ENCODE data around the gene PTBP3.

The PTBP3 gene

DNA sequence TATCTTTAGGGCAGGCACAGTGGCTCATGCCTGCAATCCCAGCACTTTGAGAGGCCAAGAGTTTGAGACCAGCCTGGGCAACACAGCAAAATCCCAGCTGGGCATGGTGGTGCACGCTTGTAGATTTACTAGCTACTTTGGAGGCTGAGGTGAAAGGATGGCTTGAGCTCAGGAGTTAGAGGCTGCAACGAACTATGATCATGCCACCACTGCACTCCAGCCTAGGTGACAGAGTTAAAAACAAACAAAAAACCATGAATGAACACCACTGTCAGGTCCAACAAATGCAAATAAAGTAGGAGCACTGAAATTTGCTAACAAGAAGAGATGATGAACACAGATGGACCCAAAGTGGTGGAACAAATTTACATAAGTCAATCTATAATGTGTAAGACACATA, 4.9 kb downstream of the PTBP3 start:
- H3K4me2 ChIP-seq (ENCODE audit: low read depth, low read length) = no peak overlapping the region
- no peak overlapping the region for H3K4me3 ChIP-seq (ENCODE audit: low read length)
- peaks cover 92% of the 10 kb centered on the region for H3K79me2 ChIP-seq (ENCODE audit: low read length)
- no peaks in the 10 kb centered on the region for H4K20me1 ChIP-seq (ENCODE audit: insufficient read depth, low read length)
- H3K36me3 ChIP-seq (replicated peaks; ENCODE audit: insufficient read depth, low read length) = no peaks in the 10 kb centered on the region
- H3K9me3 ChIP-seq (replicated peaks; ENCODE audit: insufficient read depth, low read length) = no peaks in the 10 kb centered on the region
- DNase-seq = no peak
- no peaks in the 10 kb centered on the region for H3K9me2 ChIP-seq (replicated peaks; ENCODE audit: insufficient read depth, low read length)
- H3K27ac ChIP-seq (ENCODE audit: low read length) = no peak overlapping the region
- no peaks in the 10 kb centered on the region for H3K27me3 ChIP-seq (replicated peaks; ENCODE audit: insufficient read depth, low read length)
- H3K4me1 ChIP-seq (ENCODE audit: low read length) = peaks cover 9% of the 10 kb centered on the region
- no peak for TF ChIP-seq EZH2 (optimal IDR thresholded peaks at IDR 0.05; ENCODE audit: low read depth, low read length)
- TF ChIP-seq, protein P1, sequence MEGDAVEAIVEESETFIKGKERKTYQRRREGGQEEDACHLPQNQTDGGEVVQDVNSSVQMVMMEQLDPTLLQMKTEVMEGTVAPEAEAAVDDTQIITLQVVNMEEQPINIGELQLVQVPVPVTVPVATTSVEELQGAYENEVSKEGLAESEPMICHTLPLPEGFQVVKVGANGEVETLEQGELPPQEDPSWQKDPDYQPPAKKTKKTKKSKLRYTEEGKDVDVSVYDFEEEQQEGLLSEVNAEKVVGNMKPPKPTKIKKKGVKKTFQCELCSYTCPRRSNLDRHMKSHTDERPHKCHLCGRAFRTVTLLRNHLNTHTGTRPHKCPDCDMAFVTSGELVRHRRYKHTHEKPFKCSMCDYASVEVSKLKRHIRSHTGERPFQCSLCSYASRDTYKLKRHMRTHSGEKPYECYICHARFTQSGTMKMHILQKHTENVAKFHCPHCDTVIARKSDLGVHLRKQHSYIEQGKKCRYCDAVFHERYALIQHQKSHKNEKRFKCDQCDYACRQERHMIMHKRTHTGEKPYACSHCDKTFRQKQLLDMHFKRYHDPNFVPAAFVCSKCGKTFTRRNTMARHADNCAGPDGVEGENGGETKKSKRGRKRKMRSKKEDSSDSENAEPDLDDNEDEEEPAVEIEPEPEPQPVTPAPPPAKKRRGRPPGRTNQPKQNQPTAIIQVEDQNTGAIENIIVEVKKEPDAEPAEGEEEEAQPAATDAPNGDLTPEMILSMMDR (IDR thresholded peaks at IDR 0.05; ENCODE audit: low read length) = no peak
- TF ChIP-seq EZH2phosphoT487 (IDR thresholded peaks at IDR 0.05; ENCODE audit: low read length) = no peak
- H2AFZ ChIP-seq (ENCODE audit: low read length) = no peak overlapping the region
- H3F3A ChIP-seq (ENCODE audit: insufficient read depth, low read length) = peaks cover 9% of the 10 kb centered on the region
- no peak overlapping the region for H3K9ac ChIP-seq (ENCODE audit: low read length)

DNA sequence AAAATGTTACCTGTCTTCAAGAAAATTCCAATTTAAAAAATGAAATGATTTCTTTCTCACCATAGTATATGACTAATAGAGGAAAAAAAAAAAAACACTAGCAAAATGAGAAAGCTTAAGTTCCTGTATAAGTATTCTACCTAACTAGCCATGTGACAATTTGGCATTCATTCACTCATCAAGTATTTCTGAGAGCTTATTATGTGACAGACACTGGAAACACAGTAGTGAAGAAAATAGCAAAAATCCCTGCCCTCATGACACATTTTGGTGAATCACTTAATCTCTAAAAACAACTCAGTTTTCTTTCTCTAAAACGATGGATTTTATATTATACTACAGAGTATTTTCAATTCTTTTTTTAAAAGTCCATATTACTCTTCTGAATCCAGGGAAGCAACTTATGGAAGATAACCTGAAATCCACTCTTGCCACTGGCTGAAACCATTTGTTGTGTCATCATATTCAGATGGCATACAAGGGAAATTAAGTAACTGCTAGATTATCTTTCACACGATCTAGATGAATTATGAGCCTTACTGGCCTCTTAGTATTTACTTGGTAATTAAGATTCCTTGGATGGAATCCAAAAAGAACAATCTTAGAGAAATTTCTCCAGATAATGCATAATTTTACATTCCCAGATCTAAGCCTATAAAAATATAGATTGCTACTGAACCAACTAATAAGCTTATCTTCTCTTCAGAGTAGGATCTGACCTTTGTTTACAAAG, 5.5 kb downstream of the PTBP3 start:
- Histone ChIP-seq H4K20me1 (ENCODE audit: insufficient read depth, low read length) (no peaks in the 10 kb centered on the region), H3K4me2 (ENCODE audit: low read depth, low read length) (no peak overlapping the region), H3K4me1 (ENCODE audit: low read length) (peaks cover 9% of the 10 kb centered on the region), H3K4me3 (ENCODE audit: low read length) (no peak overlapping the region), H3F3A (ENCODE audit: insufficient read depth, low read length) (peaks cover 4% of the 10 kb centered on the region), H3K9me3 (replicated peaks; ENCODE audit: insufficient read depth, low read length) (no peaks in the 10 kb centered on the region), H3K27me3 (replicated peaks; ENCODE audit: insufficient read depth, low read length) (no peaks in the 10 kb centered on the region), H3K9ac (ENCODE audit: low read length) (no peak overlapping the region), H3K27ac (ENCODE audit: low read length) (no peak overlapping the region), H3K79me2 (ENCODE audit: low read length) (peaks cover 98% of the 10 kb centered on the region), H2AFZ (ENCODE audit: low read length) (no peak overlapping the region), H3K36me3 (replicated peaks; ENCODE audit: insufficient read depth, low read length) (no peaks in the 10 kb centered on the region), H3K9me2 (replicated peaks; ENCODE audit: insufficient read depth, low read length) (no peaks in the 10 kb centered on the region)
- DNase-seq = no peak
- no peak for TF ChIP-seq EZH2 (optimal IDR thresholded peaks at IDR 0.05; ENCODE audit: low read depth, low read length)
- TF ChIP-seq EZH2phosphoT487 (IDR thresholded peaks at IDR 0.05; ENCODE audit: low read length) = no peak
- TF ChIP-seq, protein P1 (IDR thresholded peaks at IDR 0.05; ENCODE audit: low read length) = no peak

DNA sequence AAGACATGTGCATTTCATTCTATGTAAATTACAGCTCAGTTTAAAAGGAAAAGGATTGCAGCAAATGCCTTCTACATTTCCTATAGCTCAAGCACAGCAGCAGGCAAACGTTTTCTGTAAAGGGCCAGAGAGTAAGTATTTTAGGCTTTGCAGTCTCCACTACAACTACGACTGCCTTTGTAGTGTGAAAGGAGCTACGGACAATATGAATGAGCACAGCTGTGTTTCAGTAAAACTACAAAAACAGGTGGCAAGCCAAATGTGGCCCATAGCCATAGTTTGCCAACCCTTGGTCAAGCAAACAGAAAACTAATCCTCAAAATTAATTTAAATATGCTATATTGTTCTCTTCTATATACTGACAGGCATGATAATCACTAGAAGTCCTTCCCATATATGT, 7.2 kb downstream of the PTBP3 start:
- H2AFZ ChIP-seq (ENCODE audit: low read length) = no peak overlapping the region
- TF ChIP-seq EZH2 (optimal IDR thresholded peaks at IDR 0.05; ENCODE audit: low read depth, low read length) (no peak), EZH2phosphoT487 (IDR thresholded peaks at IDR 0.05; ENCODE audit: low read length) (no peak)
- TF ChIP-seq, protein P1 (IDR thresholded peaks at IDR 0.05; ENCODE audit: low read length) = no peak
- H3K36me3 ChIP-seq (replicated peaks; ENCODE audit: insufficient read depth, low read length) = no peaks in the 10 kb centered on the region
- H3K79me2 ChIP-seq (ENCODE audit: low read length) = peaks cover 98% of the 10 kb centered on the region
- no peak overlapping the region for H3K9ac ChIP-seq (ENCODE audit: low read length)
- H3K9me2 ChIP-seq (replicated peaks; ENCODE audit: insufficient read depth, low read length) = no peaks in the 10 kb centered on the region
- DNase-seq = no peak
- H3K27ac ChIP-seq (ENCODE audit: low read length) = no peak overlapping the region
- H3K27me3 ChIP-seq (replicated peaks; ENCODE audit: insufficient read depth, low read length) = no peaks in the 10 kb centered on the region
- H4K20me1 ChIP-seq (ENCODE audit: insufficient read depth, low read length) = no peaks in the 10 kb centered on the region
- H3K9me3 ChIP-seq (replicated peaks; ENCODE audit: insufficient read depth, low read length) = no peaks in the 10 kb centered on the region
- H3K4me2 ChIP-seq (ENCODE audit: low read depth, low read length) = no peak overlapping the region
- no peak overlapping the region for H3K4me3 ChIP-seq (ENCODE audit: low read length)
- no peaks in the 10 kb centered on the region for H3F3A ChIP-seq (ENCODE audit: insufficient read depth, low read length)
- H3K4me1 ChIP-seq (ENCODE audit: low read length) = peaks cover 2% of the 10 kb centered on the region

Measured in MM.1S (cell line).